Glomerular visceral epithelial cell (primary cell): ENCODE data around the gene GABRB1.

Source experiments
- DNase-seq: peaks from one replicate; pipeline ENCODE4 v3.0.0-alpha.2; 2016; ENCODE audit errors: extremely low spot score

The GABRB1 gene

GRCh38 chr4:47466056-47466785 is 434.9 kb downstream of the GABRB1 start:
- DNase-seq, result no peak

DNA sequence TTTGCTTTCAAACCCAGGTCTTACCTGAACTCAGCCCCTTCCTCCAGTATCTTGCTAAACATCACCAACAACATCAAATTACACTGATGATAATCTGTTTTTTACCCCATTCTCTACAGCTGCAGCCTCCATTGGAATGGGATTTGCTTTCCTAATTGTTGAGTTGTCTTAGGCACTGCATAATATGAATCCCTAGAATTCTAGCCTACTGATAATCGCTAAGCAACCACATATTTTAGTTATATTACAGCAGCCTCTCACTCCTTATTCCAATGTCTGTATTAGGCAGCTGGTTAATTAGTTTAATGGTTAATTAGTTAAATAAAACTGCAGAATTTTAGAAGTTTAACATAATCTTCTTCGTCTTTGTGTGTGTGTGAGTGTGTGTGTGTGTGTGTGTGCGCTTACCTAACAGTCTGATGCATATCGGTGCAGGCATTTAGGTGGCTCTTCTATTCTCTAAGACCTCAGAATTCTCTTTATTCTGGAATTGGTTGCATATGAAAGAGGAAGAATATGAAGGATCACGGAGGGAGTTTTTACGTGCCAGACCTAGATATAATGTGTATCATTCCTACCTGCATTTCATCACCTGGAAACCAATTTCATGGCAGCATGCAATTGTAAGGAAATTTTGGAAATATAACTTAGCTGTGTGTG is 437.5 kb downstream of the GABRB1 start:
- no peak for DNase-seq

DNA sequence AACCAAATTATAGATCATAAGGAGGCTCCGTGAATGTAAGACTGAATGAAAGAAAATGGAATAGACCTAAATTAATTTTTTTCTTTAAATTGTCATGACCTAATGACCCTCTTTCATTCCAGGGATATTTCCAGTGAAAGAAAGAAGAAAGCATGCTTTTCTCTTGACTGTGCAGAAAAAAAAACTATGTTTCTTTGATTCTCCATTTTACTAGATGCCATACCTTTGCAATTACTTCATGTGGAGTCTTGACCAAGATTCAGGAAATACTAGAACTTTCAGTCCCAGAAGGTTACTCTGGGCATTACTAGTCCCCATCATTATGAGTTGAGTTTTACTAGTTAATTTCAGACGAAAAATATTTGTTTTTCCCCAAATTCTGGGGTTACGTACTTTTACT is 438.6 kb downstream of the GABRB1 start:
- no peak for DNase-seq

- DNase-seq, result no peak
Observed at GRCh38 chr4:47471064-47471463, 439.7 kb downstream of the GABRB1 start.

- DNase-seq, result no peak
Observed at GRCh38 chr4:47471591-47471990, 440.2 kb downstream of the GABRB1 start.

- DNase-seq, result no peak
Observed at GRCh38 chr4:47473141-47473750, 441.9 kb downstream of the GABRB1 start.

GRCh38 chr4:47474799-47475198 is 443.4 kb downstream of the GABRB1 start:
- no peak for DNase-seq

- no peak for DNase-seq
Observed at GRCh38 chr4:47475411-47475810, 444.0 kb downstream of the GABRB1 start.
